ENCODE data around the gene S100A3. TPM values are rescaled to one million over a fixed set of nuclear protein-coding genes. Genes with fewer than 3 reads are reported as not detected.

Gene S100A3
- total RNA-seq, 1 experiment from 2014 or later, result 0.33 TPM

DNA sequence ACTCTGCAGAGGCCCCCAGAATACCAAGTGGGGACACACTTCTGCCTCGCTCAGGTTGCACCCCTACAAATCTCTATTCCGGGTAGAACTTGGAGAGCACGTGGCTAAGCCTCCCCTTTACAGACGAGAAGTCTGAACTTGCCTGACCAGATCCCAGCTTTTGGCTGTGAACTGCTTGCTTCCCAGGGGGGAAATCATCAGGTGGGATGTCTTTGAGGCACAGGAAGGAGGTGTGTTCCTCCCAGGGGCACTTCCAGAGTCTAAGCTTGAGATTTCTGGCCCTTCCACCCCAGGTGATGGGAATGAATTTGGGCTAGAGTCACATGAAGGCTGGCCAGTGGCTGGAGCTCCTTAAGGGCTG lies 1.3 kb upstream of the S100A3 start:
- H3K9me3 Mint-ChIP-seq, result no peaks in the 10 kb centered on the region
- TF ChIP-seq, protein P1, sequence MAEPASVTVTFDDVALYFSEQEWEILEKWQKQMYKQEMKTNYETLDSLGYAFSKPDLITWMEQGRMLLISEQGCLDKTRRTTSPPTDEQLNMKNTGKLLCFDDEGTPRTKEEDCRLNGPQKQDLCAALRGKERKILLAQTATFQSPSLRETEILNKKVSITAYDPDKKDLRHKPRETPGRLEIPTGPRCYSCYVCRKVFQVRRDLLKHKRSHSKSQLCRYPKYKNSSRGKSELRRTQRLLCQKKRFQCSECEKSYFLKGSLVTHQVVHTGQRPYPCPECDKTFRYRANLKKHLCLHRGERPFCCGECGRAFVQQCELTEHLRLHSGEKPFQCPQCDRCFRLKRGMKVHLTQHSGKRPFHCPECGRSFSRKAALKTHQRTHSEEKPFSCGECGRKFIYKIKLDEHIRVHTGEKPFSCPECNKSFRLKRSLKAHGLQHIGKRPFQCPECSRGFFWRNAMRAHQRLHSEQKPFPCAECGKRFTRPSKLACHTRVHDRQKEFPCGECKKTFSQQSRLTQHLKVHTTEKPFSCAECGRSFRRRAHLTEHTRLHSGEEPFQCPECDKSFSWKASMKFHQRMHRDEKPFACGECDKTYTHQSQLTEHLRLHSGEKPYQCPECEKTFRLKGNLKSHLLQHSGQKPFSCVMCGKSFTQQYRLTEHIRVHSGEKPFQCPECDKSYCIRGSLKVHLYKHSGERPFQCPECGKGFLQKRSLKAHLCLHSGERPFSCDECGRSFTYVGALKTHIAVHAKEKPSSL (CRISPR knock-in tag; conservative IDR thresholded peaks at IDR 0.05), result no peak
- TF ChIP-seq, protein P2, sequence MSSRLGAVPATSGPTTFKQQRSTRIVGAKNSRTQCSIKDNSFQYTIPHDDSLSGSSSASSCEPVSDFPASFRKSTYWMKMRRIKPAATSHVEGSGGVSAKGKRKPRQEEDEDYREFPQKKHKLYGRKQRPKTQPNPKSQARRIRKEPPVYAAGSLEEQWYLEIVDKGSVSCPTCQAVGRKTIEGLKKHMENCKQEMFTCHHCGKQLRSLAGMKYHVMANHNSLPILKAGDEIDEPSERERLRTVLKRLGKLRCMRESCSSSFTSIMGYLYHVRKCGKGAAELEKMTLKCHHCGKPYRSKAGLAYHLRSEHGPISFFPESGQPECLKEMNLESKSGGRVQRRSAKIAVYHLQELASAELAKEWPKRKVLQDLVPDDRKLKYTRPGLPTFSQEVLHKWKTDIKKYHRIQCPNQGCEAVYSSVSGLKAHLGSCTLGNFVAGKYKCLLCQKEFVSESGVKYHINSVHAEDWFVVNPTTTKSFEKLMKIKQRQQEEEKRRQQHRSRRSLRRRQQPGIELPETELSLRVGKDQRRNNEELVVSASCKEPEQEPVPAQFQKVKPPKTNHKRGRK (CRISPR knock-in tag; IDR thresholded peaks at IDR 0.05; ENCODE audit: borderline replicate concordance), result no peak
- no peak for TF ChIP-seq SMAD4 (CRISPR knock-in tag; IDR thresholded peaks at IDR 0.05)
- TF ChIP-seq IRF2 (CRISPR knock-in tag; IDR thresholded peaks at IDR 0.05; ENCODE audit: borderline replicate concordance, low read depth), result no peak
- no peak for TF ChIP-seq NR3C1 (CRISPR knock-in tag; conservative IDR thresholded peaks at IDR 0.05; ENCODE audit: low read depth)
- TF ChIP-seq, protein P3, sequence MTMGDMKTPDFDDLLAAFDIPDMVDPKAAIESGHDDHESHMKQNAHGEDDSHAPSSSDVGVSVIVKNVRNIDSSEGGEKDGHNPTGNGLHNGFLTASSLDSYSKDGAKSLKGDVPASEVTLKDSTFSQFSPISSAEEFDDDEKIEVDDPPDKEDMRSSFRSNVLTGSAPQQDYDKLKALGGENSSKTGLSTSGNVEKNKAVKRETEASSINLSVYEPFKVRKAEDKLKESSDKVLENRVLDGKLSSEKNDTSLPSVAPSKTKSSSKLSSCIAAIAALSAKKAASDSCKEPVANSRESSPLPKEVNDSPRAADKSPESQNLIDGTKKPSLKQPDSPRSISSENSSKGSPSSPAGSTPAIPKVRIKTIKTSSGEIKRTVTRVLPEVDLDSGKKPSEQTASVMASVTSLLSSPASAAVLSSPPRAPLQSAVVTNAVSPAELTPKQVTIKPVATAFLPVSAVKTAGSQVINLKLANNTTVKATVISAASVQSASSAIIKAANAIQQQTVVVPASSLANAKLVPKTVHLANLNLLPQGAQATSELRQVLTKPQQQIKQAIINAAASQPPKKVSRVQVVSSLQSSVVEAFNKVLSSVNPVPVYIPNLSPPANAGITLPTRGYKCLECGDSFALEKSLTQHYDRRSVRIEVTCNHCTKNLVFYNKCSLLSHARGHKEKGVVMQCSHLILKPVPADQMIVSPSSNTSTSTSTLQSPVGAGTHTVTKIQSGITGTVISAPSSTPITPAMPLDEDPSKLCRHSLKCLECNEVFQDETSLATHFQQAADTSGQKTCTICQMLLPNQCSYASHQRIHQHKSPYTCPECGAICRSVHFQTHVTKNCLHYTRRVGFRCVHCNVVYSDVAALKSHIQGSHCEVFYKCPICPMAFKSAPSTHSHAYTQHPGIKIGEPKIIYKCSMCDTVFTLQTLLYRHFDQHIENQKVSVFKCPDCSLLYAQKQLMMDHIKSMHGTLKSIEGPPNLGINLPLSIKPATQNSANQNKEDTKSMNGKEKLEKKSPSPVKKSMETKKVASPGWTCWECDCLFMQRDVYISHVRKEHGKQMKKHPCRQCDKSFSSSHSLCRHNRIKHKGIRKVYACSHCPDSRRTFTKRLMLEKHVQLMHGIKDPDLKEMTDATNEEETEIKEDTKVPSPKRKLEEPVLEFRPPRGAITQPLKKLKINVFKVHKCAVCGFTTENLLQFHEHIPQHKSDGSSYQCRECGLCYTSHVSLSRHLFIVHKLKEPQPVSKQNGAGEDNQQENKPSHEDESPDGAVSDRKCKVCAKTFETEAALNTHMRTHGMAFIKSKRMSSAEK (CRISPR knock-in tag; IDR thresholded peaks at IDR 0.05; ENCODE audit: borderline replicate concordance), result no peak
- TF ChIP-seq, protein P4, sequence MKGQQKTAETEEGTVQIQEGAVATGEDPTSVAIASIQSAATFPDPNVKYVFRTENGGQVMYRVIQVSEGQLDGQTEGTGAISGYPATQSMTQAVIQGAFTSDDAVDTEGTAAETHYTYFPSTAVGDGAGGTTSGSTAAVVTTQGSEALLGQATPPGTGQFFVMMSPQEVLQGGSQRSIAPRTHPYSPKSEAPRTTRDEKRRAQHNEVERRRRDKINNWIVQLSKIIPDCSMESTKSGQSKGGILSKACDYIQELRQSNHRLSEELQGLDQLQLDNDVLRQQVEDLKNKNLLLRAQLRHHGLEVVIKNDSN (CRISPR knock-in tag; IDR thresholded peaks at IDR 0.05), result no peak
- TF ChIP-seq TEAD1 (CRISPR knock-in tag; IDR thresholded peaks at IDR 0.05), result no peak
- no peak for TF ChIP-seq SOX15 (CRISPR knock-in tag; IDR thresholded peaks at IDR 0.05)
- TF ChIP-seq NFYB (CRISPR knock-in tag; conservative IDR thresholded peaks at IDR 0.05; ENCODE audit: low read depth), result no peak
- TF ChIP-seq TEAD4 (CRISPR knock-in tag; IDR thresholded peaks at IDR 0.05), result no peak
- no peak for TF ChIP-seq TCF7 (CRISPR knock-in tag; IDR thresholded peaks at IDR 0.05; ENCODE audit: low read depth)
- peaks cover 54% of the 10 kb centered on the region for H3K4me1 Mint-ChIP-seq

DNA sequence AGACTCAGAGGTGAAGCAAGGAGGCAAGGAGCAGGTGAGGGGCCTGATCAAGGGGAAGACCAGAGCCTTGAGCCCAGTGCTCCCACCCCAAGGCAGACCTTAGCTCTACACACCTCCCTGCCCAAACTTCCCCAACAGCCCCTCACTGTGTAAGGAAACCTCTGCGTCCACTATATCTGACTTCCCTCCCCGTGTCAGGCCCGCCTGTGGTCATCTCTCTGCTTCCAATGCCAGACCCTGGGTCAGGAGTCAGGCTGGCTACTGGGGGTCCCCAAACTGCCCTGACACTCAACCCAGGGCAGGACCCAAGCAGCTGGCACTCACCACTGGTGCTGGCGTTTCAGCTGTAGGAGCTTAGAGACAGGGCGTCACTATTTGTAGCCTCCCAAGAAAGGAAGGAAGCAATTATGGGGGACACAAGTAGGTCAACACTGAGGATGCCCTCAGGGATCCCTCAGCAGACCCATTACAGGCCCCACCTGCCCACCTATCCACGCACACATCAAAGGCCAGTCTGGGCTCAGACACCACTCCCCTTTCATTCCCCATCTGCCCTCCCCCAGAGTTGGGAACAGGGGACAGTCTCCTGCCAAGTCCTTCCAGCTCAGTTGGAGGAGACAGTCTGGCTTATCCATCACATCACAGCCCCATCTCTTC lies 811 bp upstream of the S100A3 start:
- peaks cover 59% of the 10 kb centered on the region for H3K4me1 Mint-ChIP-seq
- H3K4me3 Mint-ChIP-seq, result no peak overlapping the region
- ChIA-PET CTCF (interaction anchor here (0.7 to 5.7 kb wide), 7 partner anchors 10 to 78 kb away, joined by 3 to 52 read pairs (median 5); partner anchors contain the start of genes S100A13, S100A16 and S100A5), POLR2A (interaction anchor here (0.5 kb wide), 1 partner anchor 57 kb away, joined by 7 read pairs; no protein-coding TSS in a partner anchor)
- DNase-seq (ENCODE audit: low spot score) (no peak), ATAC-seq (no peak)
- H3K27ac Mint-ChIP-seq, result no peak overlapping the region
- no peaks in the 10 kb centered on the region; the same call in 1 of the 2 replicates for H3K27me3 Mint-ChIP-seq (ENCODE audit: low read depth)
- H3K9me3 Mint-ChIP-seq, result no peaks in the 10 kb centered on the region
- H3K36me3 Mint-ChIP-seq, result no peaks in the 10 kb centered on the region
- TF ChIP-seq ETV6 (CRISPR knock-in tag; IDR thresholded peaks at IDR 0.05) (no peak), IRF2 (CRISPR knock-in tag; IDR thresholded peaks at IDR 0.05; ENCODE audit: borderline replicate concordance, low read depth) (no peak), KAT7 (CRISPR knock-in tag; IDR thresholded peaks at IDR 0.05; ENCODE audit: borderline replicate concordance) (no peak), OVOL2 (CRISPR knock-in tag; IDR thresholded peaks at IDR 0.05; ENCODE audit: borderline replicate concordance) (no peak), HMGA2 (CRISPR knock-in tag; IDR thresholded peaks at IDR 0.05) (no peak)
- TF ChIP-seq, protein P5, sequence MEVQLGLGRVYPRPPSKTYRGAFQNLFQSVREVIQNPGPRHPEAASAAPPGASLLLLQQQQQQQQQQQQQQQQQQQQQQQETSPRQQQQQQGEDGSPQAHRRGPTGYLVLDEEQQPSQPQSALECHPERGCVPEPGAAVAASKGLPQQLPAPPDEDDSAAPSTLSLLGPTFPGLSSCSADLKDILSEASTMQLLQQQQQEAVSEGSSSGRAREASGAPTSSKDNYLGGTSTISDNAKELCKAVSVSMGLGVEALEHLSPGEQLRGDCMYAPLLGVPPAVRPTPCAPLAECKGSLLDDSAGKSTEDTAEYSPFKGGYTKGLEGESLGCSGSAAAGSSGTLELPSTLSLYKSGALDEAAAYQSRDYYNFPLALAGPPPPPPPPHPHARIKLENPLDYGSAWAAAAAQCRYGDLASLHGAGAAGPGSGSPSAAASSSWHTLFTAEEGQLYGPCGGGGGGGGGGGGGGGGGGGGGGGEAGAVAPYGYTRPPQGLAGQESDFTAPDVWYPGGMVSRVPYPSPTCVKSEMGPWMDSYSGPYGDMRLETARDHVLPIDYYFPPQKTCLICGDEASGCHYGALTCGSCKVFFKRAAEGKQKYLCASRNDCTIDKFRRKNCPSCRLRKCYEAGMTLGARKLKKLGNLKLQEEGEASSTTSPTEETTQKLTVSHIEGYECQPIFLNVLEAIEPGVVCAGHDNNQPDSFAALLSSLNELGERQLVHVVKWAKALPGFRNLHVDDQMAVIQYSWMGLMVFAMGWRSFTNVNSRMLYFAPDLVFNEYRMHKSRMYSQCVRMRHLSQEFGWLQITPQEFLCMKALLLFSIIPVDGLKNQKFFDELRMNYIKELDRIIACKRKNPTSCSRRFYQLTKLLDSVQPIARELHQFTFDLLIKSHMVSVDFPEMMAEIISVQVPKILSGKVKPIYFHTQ (CRISPR knock-in tag; IDR thresholded peaks at IDR 0.05), result no peak
- TF ChIP-seq, protein P6, sequence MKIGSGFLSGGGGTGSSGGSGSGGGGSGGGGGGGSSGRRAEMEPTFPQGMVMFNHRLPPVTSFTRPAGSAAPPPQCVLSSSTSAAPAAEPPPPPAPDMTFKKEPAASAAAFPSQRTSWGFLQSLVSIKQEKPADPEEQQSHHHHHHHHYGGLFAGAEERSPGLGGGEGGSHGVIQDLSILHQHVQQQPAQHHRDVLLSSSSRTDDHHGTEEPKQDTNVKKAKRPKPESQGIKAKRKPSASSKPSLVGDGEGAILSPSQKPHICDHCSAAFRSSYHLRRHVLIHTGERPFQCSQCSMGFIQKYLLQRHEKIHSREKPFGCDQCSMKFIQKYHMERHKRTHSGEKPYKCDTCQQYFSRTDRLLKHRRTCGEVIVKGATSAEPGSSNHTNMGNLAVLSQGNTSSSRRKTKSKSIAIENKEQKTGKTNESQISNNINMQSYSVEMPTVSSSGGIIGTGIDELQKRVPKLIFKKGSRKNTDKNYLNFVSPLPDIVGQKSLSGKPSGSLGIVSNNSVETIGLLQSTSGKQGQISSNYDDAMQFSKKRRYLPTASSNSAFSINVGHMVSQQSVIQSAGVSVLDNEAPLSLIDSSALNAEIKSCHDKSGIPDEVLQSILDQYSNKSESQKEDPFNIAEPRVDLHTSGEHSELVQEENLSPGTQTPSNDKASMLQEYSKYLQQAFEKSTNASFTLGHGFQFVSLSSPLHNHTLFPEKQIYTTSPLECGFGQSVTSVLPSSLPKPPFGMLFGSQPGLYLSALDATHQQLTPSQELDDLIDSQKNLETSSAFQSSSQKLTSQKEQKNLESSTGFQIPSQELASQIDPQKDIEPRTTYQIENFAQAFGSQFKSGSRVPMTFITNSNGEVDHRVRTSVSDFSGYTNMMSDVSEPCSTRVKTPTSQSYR (CRISPR knock-in tag; IDR thresholded peaks at IDR 0.05), result no peak
- TF ChIP-seq, protein P7, sequence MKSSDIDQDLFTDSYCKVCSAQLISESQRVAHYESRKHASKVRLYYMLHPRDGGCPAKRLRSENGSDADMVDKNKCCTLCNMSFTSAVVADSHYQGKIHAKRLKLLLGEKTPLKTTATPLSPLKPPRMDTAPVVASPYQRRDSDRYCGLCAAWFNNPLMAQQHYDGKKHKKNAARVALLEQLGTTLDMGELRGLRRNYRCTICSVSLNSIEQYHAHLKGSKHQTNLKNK (CRISPR knock-in tag; IDR thresholded peaks at IDR 0.05), result no peak

More for the DNA sequence above, 1.3 kb upstream of the S100A3 start:
- POLR2A ChIA-PET, result no interaction called here
- DNase-seq (ENCODE audit: low spot score), result no peak
- no peak for ATAC-seq
- Mint-ChIP-seq H3K27me3 (ENCODE audit: low read depth) (no peaks in the 10 kb centered on the region; the same call in 1 of the 2 replicates), H3K36me3 (no peaks in the 10 kb centered on the region), H3K27ac (no peak overlapping the region), H3K4me3 (no peak overlapping the region)
- CTCF ChIA-PET, result interaction anchor here (0.7 to 5.7 kb wide), 10 partner anchors 10 to 150 kb away, joined by 3 to 52 read pairs (median 4); partner anchors contain the start of genes S100A13, S100A16 and S100A5
